HG02571 (cell line): ENCODE data around the gene THADA.
"Not testable (repeated sequence)": the region's sequence is repeated elsewhere in the genome, so short reads cannot be mapped to it uniquely, and the experiment has no call there.

Experiments
- ATAC-seq: cut with Tn5 transposase; IDR thresholded peaks from one replicate; pipeline ENCODE4 v1.9.1; 2021; ENCODE audit warnings: mild to moderate bottlenecking, moderate library complexity; ENCODE audit not compliant: unreplicated experiment

THADA gene

DNA sequence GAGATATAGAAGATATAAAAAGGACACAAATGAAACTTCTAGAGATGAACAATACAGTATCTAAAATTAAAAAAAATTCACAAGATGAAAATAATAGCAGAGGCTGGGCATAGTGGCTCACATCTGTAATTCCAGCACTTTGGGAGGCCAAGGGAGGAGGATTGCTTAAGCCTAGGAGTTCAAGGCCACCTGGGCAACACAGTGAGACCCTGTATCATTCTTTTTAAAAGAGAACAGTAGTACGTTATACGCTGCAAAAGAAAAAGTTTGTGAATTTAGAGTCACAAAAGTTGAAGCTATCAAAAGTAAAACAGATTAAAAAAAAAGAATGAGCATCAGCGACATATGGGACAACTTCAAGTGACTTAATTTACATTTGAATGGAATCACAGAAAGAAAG is 287.9 kb downstream of the THADA start:
- no peak for ATAC-seq

DNA sequence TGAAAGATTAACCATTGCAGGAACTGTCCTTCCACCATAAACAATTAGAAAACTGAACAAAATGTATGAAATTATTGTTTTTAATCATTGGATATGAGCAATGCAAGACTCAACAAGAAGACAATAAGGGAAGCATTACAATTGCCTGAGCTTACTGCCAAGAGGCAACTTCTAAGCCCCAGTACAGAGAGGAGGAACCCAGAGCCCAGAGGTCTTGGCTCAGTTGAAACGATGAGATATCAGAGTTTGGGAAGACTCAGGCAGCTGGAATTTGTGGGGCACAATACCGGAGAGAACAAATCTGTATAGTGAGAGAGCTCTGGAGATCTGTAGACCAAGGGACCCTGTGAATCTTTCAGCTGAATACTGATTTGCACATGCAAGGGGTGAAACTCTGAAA is 288.8 kb downstream of the THADA start:
- no peak for ATAC-seq

DNA sequence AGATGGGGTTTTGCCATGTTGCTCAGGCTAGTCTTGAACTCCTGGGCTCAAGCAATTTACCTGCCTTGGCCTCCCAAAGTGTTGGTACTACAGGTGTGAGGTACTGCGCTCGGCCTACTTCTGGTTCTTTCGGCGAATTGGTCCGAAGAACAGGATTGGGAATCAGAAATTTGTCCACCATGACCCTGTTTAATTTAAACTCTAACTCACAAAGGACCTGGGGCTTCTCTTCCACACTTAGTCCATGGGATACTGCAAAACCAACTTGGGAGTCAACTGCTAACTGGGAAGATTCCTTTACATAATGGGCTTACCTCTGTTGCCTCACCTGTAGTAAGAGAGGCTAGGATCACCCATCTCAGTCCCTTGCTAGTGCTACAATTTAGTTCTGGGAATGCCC is 289.6 kb downstream of the THADA start:
- ATAC-seq = no peak

DNA sequence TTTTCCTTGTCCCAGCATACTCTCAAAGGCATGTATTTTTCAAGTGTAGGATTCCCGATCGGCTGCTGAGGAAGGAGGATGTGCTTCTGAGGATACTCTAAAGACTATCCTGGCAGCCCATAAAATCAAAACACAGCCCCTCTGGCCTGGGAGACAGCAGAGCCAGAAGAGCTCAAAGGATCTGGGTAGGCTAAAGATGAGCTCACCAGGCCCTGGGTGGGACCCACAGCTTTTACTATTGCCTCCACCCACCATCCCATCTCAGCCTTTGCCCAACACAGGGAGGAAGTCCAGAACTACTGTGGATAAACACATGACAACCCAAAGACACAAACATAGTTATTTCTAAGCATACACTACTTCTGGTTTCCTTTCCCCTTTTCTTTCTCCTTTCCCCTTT is 290.3 kb downstream of the THADA start:
- ATAC-seq = no peak

DNA sequence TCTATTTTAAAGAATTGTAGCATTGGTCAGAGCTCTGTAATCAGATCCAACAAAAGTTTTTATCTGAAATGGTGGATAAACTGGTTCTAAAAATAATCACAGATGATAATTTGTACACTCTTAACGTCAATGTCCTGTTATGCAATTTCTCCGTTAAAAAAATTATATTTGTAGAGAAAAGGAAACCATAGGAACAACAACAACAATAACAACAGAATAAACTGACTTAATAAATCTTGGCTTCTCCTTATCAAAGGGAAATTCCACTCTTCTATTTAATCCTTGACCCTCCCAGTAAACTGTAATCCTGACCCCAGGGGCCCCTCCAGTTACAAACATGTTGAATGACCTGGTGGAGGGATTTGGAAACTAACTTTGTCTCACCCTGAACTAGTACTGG is 290.8 kb downstream of the THADA start:
- no peak for ATAC-seq

DNA sequence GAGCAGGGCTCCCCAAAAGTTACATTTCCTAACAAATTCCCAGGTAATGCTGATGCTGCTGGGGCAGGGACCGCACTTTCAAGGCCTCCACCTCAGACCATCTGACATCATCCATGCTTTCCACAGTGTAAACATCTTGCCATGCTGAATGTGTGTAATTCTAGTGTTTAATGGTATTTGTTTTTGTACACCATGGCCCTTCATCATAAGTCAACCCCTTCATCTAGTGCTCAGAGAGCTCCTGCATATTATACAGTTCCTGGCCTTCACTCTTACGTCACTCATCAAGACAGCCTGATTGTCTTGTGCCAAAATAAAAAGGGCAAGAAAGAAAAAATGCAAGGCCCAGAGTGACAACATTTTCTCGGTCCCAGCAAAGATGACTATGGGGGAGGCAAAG is 291.9 kb downstream of the THADA start:
- no peak for ATAC-seq

DNA sequence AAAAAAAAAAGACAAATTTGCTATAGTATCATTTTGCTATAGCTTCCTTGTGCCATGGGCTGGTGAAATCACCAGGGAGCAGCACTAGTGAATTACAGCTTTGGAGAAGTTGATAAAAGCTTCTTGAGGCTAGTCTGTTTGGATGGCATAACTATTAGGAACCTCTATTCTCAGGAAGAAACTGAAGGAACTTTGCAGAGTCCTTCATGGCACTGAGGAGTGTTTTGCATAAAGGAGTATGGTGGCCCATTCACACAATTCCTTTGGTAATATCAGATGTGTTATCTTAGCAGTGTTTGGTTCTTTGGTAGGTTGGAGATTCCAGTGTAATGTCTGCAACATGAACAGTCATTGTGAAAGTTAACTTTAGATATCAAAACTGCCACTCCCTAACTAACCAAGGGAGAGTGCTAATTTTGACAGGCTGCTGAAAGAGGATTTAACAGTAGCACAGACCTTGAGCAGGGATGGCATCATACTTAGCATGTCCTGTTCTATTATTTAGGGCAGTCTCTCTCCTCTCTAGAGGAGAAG is 292.8 kb downstream of the THADA start:
- no peak for ATAC-seq

DNA sequence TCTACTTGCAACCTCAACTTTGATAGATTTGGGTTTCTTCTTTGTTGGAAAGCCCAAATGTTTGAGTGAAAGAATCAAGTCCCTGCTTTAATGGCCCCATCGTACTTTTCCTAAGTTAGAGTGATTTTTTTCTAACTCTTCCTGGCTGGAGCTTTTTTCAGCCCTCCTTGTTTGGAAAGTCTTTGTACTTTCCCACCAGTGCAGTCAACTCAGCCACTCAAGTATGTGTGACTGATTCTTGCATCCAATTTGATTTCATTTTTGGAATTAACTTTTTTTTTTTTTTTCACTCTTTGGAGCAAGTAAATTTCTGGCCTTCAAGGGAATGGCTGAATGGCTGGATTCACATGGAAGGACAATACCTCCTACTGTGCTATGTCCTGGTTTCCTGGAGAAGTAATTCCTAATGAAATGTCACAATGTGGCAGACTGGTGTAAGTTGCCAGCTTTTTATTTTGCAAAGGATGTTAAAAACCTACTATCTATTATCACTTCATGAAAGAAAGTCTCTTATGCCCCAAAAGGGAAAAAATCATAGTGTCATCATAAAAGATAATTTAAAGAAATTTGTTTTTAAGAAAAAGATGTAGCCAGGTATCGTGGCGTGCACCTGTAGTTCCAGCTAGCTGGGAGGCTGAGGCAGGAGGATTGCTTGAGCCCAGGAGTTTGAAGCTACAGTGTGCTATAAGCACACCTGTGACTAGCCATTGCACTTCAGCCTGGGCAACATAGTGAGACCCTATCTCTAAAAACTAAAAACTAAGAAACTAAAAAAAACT is 293.5 kb downstream of the THADA start:
- ATAC-seq = no peak

DNA sequence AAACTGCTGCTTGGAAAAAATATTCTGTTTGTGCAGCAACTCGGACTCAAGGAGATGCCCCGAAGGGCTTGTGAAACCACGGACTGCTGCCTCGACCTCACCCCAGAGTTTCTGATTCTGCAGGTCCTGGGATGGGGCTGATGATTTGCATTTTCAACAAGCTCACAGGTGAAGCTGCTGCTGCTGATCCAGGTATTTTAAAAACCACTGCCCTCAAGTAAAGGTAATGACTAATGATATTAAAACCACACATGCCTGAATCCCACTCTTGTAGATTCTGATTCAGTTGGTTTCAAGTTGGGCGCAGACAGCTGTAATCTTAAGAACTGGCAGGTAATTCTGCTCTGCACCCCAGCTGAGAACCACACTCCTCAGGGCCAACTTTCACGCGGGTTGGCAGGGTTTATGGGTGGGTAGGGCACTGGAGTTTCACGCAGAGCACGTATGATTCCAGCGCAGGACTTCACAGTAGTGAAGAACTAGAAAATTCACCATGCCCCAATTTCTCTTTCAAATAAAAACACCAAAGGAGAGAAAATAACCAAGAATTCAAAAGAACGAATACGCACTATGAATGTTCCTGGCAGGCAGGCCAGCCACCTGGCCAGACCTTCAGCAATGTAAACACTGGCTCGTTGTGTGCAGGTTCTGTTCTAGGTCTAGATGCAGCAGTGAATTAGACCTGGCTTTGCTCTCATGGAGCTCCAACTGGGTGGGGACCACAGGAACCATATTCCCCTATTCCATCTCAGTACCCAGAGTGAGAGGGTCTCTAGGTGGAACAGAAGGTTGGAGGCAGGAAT is 294.9 kb downstream of the THADA start:
- ATAC-seq = no peak

DNA sequence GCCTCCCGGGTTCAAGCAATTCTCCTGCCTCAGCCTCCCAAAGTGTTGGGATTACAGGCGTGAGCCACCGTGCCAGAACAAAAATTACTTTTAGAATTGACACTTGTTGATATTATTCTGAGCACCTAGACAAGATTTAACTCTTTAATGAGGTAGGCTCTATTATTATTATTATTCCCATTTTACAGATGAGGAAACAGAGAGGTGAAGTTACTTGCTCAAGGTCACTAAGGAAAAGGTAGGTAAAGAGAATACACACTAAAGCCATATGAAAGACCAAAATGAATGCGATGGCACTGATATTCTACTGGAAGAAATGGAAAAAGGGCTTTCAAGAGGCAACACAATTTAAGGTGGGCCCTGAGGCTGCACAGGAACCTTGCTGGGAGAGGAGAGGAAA is 295.6 kb downstream of the THADA start:
- no peak for ATAC-seq

DNA sequence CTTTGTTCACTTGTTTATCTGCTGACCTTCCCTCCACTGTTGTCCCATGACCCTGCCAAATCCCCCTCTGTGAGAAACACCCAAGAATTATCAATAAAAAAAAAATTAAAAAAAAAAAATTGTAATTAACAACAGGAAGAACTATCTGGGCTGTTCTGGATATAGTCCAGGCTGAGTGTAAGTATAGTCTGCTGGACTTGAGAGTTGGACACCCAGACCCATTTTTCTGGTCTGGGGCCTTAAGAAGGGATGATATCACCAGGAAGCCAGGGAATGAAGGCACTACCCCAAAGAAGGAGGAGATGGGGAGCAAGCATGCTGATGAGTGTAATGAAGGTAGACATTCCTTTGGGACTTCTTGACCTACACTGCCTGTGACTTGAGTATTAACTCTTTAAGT is 297.3 kb downstream of the THADA start:
- no peak for ATAC-seq

DNA sequence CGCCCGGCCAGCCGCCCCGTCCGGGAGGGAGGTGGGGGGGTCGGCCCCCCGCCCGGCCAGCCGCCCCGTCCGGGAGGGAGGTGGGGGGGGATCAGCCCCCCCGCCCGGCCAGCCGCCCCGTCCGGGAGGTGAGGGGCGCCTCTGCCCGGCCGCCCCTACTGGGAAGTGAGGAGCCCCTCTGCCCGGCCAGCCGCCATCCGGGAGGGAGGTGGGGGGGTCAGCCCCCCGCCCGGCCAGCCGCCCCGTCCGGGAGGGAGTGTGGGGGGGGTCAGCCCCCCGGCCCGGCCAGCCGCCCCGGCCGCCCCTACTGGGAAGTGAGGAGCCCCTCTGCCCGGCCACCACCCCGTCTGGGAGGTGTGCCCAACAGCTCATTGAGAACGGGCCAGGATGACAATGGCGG is 298.1 kb downstream of the THADA start:
- ATAC-seq = not testable (repeated sequence)

DNA sequence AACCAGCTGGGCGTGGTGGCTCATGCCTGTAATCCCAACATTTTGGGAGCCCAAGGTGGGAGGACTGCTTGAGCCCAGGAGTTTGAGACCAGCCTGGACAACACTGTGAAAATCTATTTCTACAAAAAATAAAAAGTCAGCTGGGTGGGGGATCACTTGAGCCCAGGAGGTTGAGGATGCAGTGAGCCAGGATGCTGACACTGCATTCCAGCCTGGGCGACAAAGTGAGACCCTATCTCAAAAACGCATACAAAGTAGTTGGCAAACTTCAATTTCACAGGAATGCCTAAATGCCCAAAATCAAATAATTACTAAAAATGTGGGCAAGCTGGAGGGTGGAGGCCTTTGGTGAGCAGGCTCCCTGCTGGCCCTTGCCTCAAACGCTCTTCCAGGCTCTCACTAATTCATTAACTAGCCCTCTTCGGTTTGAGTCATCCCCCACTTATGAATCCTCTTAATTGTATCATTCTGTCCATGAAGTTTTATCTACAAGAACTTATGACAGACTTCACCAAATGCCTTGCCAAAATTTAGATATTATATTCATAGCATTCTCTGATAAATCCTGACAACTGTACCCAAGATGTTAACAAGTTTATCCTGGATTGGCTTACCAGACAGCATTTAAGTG is 300.8 kb downstream of the THADA start:
- ATAC-seq = no peak

DNA sequence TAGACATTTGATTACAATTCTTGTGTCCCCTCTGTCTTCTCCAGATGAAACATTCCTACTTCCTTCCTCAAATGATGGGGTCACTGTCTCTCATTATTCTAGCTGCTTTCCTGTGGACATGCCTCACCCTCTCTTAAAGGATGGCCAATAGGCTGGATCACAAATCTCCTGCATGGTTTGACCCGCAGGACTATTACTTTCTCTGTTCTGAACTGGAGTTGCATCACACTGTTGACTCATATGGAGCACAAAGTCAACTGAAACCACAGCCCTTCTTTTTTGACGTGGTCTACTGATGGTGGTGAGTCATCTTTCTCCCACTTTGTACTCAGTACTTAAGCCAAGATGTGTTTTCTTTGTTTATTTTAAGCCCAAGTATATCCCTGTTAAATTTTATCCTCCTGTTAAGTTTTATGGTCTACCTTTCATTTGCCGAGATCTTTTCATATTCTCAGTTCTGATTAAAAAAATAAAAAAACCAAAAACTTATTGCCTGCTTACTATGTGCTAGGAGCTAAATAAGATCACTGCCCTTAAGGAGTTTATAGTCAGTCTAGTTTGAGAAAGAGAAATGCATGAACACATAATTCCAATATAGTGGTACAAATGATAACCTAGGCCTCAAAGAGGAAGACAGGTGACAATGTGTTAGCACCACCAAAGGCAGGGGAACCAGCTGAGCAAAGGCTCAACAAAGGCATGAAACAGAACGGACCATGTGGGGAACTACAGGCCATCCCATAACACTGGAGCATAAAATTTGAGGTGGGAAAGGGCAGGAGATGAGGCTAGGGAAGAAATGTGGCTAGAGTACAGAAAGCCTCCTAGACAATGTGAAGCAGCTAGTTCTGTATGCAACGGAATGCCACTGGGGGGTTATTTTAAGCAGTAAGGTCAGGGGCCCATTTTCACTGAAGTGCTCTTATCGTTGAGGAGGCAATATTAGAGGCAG is 301.8 kb downstream of the THADA start:
- peak; percentile 97 for ATAC-seq

DNA sequence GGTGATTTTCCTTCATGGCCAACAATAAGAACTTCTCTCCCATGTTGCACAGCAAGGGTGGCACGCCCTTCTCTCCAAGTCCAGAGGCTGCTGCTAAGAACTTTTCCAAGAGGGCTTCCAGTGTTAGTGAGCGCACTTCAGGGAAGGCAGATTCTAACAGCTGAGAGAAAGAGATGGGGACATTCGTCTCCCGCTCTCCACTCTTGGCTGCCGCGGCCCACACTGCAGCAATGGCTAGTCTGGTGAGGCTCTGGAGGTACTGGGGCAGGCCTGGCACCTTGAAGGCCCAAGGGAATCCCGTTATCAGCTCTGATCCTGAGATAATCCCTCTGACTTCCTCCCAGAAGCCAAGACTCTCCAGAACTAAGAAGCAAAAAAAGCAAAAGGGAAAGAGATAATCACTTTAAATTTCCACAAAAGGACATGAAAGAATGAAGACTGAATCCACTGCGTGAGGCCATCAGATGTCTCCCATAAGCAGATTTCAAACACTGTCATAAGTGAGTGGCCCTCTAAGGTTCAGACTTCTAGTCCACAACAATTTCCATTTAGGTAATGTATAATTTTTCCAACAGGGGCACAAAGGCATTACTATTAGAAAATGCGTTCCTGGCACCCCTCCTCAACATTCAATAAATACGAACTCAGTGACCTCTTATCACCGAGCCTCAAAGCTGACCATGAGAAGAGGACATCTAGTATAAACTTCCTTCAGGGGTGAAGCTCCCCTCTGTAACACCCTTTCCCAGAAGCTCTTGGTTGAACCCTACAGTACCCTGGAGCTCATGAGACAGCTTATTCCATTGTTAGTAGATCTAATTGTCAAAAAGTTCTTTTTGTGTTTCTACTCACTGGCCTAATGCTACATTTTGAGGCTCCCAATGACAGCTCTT is 302.7 kb downstream of the THADA start:
- peak; percentile 2 for ATAC-seq

DNA sequence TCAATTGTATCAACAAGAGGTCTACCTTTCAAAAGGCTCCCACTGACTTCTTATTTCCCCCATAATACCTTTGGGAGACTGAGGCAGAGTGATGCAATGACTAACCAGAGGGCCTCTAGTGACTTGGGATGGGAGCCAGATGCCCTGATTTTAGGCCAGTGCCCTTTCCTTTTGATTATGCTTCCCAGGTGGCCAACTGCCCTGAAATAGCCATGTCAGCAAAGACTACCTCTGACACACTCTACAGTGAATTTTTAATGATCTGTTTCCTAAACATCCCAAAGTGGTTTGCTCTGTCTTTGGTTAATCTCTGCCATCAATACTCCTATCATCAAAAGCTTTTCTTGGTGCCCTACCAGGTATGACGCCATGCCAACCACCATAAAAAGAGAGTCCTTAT is 303.5 kb downstream of the THADA start:
- ATAC-seq = no peak

DNA sequence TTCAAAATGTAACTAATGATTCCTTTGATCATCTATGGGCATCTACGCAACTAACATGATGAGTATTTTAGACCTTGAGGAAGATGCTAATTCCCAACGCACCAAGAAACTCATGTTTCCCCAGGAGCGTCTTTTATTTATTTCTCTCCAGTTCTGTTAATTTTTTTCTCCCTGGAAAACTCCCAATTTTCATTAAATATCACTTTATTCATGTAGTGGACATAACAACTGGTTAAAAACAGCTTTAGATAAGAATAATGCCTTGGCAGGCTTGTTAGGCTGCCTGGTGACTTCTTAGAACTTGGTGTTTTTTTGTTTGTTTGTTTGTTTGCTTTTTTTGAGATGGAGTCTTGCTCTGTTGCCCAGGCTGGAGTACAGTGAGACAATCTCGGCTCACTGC is 306.5 kb downstream of the THADA start:
- ATAC-seq = no peak

DNA sequence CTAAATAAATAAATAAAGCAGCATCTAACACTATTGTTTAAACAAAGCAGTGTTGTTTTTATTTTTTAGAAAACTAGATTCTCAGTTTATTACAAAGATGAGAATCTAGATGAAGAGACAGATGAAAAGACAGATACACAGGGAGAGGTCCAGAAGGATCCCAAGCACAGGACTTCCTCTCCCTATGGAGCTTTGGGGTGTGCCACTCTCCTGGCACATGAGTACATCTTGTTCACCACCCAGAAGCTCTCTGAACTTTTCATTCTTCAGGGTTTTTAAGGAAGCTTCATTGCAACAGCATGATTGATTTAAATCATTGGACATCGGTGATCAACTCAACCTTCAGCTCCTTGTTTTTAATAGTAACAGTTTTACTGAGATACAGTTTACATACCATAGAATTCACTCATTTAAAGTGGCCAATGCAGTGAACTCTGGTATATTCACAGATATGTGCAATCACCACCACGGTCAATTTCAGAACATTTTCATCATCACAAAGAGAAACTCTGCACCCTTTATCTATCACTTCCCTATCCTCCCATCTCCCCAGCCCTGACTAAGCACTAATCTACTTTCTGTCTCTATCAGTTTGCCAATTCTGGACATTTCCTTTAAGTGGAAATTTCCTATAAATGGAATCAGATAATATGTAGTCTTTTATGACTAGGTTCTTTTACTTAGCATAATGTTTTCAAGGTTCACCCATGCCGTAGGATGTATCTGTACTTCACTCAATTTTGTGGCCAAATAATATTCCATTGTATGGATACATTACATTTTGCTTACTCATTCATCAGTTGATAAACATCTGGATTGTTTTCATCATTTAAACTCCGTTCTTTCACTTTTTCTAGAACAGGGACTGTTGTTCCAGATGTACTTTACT is 307.2 kb downstream of the THADA start:
- no peak for ATAC-seq

DNA sequence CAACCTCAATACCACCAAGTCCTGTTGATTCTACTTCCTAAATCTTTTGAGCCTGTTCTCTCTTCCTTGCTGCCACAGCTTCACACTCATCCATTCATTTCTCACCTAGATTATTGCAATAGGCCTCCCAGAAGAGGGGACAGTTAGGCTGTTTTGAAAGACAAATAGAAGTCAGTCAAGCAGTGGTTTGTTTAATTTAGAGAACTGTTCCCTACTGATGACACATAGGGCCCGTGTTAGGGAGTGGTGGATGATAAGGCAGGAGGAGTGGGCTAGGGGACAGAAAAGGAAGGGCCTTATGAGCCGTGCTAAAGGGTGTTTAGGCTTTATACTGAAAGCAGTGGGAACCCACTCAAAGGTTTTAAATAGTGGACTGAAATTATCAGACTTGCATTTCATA is 309.9 kb downstream of the THADA start:
- no peak for ATAC-seq
